Ascending aorta (tissue), 2 donors: ENCODE measurements around the gene SOX3. TPM values are rescaled to one million over a fixed set of nuclear protein-coding genes. Genes with fewer than 3 reads are reported as not detected.

Source experiments
- DNase-seq, 2 donors: peaks; one replicate each; pipeline ENCODE4 v3.0.0-alpha.2; 2019; ENCODE audit warnings: low spot score in 2 of 2
- H3K27ac ChIP-seq, 2 donors: fragments of 200-600 bp; sonication (generic); one replicate each; pipeline ENCODE4 v1.5.1; 2016 to 2017; ENCODE audit warnings: mild to moderate bottlenecking in 1 of 2
- H3K27me3 ChIP-seq: fragments of 200-600 bp; sonication (generic); one replicate; pipeline ENCODE4 v1.5.1; 2017
- H3K36me3 ChIP-seq, 2 donors: fragments of 200-600 bp; sonication (generic); one replicate each; pipeline ENCODE4 v1.5.1; 2016
- H3K4me1 ChIP-seq, 2 donors: fragments of 200-600 bp; sonication (generic); one replicate each; pipeline ENCODE4 v1.5.1; 2016 to 2017; ENCODE audit warnings: mild to moderate bottlenecking in 1 of 2
- H3K4me3 ChIP-seq, 2 donors: fragments of 200-600 bp; sonication (generic); one replicate each; pipeline ENCODE4 v1.5.1; 2016 to 2017; ENCODE audit warnings: mild to moderate bottlenecking in 1 of 2
- H3K9me3 ChIP-seq, 2 donors: fragments of 200-600 bp; sonication (generic); one replicate each; pipeline ENCODE4 v1.5.1; 2016
- CTCF ChIP-seq, 3 experiments: fragments of 200-600 bp in 2 of 3; fragments of 450-650 bp in 1 of 3; sonication (generic) in 2 of 3; IDR thresholded peaks; one replicate each; pipeline ENCODE4 v1.5.1; 2016 to 2019; ENCODE audit warnings: antibody characterized with exemption in 3 of 3, mild to moderate bottlenecking in 1 of 3, moderate library complexity in 1 of 3
- intact Hi-C: fragments of 100-400 bp; cut with DNase I; formaldehyde crosslinking; loops from one replicate; pipeline ENCODE4 v1.15.1; 2023
- total RNA-seq: library from RNA; depleted of rRNA; stranded (reverse); fragments of >200 nt; gene quantifications from one replicate; pipeline ENCODE4 v1.1.0, GENCODE V29; 2016

SOX3 gene
- total RNA-seq, 1 donor from 2014 or later, result not detected

- DNase-seq, result no peak
- H3K4me3 ChIP-seq, result peak overlapping the region; percentile 50 to 63
- no peak for TF ChIP-seq CTCF (IDR thresholded peaks at IDR 0.05)
- no peak overlapping the region for H3K27ac ChIP-seq
- peaks cover 7% of the 10 kb centered on the region for H3K27me3 ChIP-seq
- H3K9me3 ChIP-seq, result no peaks in the 10 kb centered on the region
- no peaks in the 10 kb centered on the region for H3K4me1 ChIP-seq
- no peaks in the 10 kb centered on the region for H3K36me3 ChIP-seq
- intact Hi-C loops, result no loop called here
Observed at GRCh38 chrX:140503238-140503601, 1.6 kb downstream of the SOX3 start.

GRCh38 chrX:140502491-140503237, 2.2 kb downstream of the SOX3 start:
- peak overlapping the region; percentile 50 to 63 for H3K4me3 ChIP-seq
- H3K4me1 ChIP-seq, result no peaks in the 10 kb centered on the region
- no peaks in the 10 kb centered on the region for H3K36me3 ChIP-seq
- no peak overlapping the region for H3K27ac ChIP-seq
- no peak for TF ChIP-seq CTCF (IDR thresholded peaks at IDR 0.05)
- intact Hi-C loops, result no loop called here
- no peak for DNase-seq
- no peaks in the 10 kb centered on the region for H3K9me3 ChIP-seq
- H3K27me3 ChIP-seq, result peaks cover 7% of the 10 kb centered on the region

GRCh38 chrX:140501940-140502468, 2.9 kb downstream of the SOX3 start:
- intact Hi-C loops, result no loop called here
- no peak for TF ChIP-seq CTCF (IDR thresholded peaks at IDR 0.05)
- H3K36me3 ChIP-seq, result no peaks in the 10 kb centered on the region
- no peak for DNase-seq
- no peak overlapping the region for H3K27ac ChIP-seq
- no peaks in the 10 kb centered on the region for H3K4me1 ChIP-seq
- no peaks in the 10 kb centered on the region for H3K9me3 ChIP-seq
- H3K27me3 ChIP-seq, result peaks cover 7% of the 10 kb centered on the region
- H3K4me3 ChIP-seq, result no peak overlapping the region

GRCh38 chrX:140501321-140501720, 3.5 kb downstream of the SOX3 start:
- H3K27ac ChIP-seq, result no peak overlapping the region
- H3K4me3 ChIP-seq, result no peak overlapping the region
- H3K4me1 ChIP-seq, result no peaks in the 10 kb centered on the region
- intact Hi-C loops, result no loop called here
- TF ChIP-seq CTCF (IDR thresholded peaks at IDR 0.05), result no peak
- peaks cover 7% of the 10 kb centered on the region for H3K27me3 ChIP-seq
- H3K36me3 ChIP-seq, result no peaks in the 10 kb centered on the region
- no peak for DNase-seq
- H3K9me3 ChIP-seq, result no peaks in the 10 kb centered on the region

- Histone ChIP-seq H3K4me1 (no peaks in the 10 kb centered on the region), H3K36me3 (no peaks in the 10 kb centered on the region), H3K27ac (no peak overlapping the region), H3K27me3 (peaks cover 7% of the 10 kb centered on the region), H3K4me3 (no peak overlapping the region), H3K9me3 (no peaks in the 10 kb centered on the region)
- TF ChIP-seq CTCF (IDR thresholded peaks at IDR 0.05), result no peak
- no peak for DNase-seq
- intact Hi-C loops, result no loop called here
Observed at GRCh38 chrX:140500441-140500840, 4.4 kb downstream of the SOX3 start.
